Measurements from ENCODE around the gene ARGLU1.

ARGLU1 gene

GRCh38 chr13:106548064-106548696 is 19.8 kb downstream of the ARGLU1 start:
- no peak for DNase-seq (ENCODE audit: low read depth in 2 of 3, low spot score in 2 of 3)

DNA sequence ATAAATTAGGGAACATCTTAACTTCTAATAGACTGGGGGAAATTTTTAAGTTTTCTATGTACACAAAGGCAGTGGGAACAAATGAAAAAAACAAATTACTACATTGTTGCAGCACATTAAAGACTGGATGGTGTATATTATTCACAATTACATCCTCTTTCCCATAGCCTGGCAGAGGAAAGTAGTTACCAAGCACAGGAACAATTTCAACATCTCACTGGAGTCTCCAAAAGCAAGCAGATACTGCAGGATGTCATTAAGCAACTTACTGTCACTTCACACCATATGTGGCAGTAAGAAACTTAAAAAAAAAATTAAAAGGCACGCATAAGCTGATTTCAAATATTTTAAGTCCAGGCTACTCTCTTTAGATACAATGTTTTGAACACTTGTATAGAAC is 26.1 kb downstream of the ARGLU1 start:
- DNase-seq (ENCODE audit: low read depth in 2 of 3, low spot score in 2 of 3): no peak

DNA sequence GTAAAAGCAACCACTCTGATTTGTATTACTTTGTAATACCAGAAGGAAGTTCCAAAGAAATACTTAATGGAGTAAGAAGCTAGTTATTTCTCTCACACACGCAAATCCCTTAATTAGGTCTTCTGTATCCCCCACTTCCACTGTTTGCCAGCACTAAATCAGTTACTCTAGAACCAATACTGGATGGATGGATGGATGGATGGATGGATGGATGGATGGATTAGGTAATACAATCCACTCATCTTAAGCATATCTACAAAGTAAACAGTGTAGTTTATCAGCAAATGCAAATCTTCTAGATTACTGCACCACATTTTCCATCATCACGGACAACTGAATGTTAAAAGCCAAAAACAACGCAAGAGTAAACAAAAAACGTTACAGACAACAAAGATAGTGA is 27.3 kb downstream of the ARGLU1 start:
- no peak for DNase-seq (ENCODE audit: low read depth in 2 of 3, low spot score in 2 of 3)

- no peak for DNase-seq (ENCODE audit: low read depth in 2 of 3, low spot score in 2 of 3)
Observed at GRCh38 chr13:106537521-106537920, 30.4 kb downstream of the ARGLU1 start.

DNA sequence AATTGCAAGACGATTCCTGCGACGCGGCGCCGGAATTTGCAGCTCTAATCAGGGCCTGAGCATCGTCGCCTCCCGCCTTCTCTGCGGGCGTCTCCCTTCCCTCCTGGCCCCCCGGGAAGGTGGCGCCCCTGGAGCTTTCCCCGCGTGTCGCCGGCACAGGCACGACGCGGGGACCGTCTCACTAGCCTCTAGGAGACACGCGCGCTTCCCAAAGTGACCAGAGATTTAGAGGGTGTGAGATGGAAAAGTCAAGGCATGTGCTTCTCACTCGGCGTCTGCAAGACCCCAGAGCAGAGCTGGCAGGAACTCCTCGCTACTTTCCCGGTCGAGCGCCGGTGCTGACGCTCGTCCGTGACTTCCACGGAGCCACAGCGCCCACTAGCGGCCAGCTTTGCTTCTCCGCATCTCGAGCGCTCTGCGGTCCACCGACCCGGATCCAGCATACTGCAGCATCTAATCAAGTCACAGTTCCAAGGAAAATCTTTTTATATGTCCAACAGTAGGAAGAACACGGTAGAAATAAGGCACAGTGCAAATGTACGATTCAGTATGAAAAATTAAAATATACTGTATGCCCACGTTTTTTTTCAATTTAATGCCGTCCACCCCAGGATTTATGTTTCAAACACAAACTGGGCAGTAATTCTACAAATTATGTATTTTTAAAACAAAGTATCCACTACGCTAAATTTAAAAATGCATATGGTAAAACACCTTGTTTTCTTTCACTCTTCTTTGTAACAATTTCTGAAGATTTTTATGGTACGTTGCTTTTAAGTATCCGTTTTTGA is 31.5 kb downstream of the ARGLU1 start:
- peak in 2 of 3 experiments; percentile 85 to 88 for DNase-seq (ENCODE audit: low read depth in 2 of 3, low spot score in 2 of 3)

DNA sequence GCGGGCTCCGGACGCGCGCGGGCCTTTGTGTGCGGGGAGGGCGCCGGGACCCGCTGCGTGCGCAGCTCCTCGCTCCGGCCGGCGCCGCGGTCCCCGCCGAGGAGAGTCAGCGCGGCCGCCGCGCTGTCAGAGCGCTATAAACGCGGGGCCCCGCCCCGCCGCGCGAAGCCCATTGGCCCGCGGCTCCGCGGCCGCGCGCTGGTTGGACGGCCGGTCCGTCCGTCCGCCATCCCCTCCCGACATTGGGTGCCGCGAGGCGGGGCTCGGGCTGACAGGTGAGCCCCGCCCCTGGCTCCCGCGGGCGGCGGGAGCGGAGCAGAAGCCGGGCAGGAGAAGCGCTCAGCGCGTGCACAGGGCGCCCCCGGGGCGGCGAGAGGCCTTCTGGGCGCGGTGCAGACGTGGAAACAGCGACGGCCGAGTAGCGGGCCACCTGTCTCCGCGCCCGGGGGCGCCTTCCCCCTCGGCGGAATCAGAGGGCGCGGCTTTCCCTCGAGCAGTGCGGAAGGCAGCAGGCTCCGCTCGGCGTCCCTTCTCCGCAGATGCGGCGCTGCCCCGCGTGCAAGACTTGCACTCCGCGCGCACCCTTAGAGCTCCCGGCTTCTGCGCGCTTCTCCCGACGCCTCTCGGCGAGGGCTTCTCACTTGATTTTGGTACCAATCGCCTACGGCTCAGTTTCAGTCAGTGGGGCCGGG is 32.2 kb downstream of the ARGLU1 start, which contains the start of gene EFNB2:
Gene EFNB2 (minus strand): TSS at position 111 of the 692 bp plus-strand sequence. CDS start 698 bp downstream, outside the sequence.
- peak; percentile 49 to 71 (median 55) for DNase-seq (ENCODE audit: low read depth in 2 of 3, low spot score in 2 of 3)

GRCh38 chr13:106534639-106535551 is 33.0 kb downstream of the ARGLU1 start:
- no peak for DNase-seq (ENCODE audit: low read depth in 2 of 3, low spot score in 2 of 3)

DNA sequence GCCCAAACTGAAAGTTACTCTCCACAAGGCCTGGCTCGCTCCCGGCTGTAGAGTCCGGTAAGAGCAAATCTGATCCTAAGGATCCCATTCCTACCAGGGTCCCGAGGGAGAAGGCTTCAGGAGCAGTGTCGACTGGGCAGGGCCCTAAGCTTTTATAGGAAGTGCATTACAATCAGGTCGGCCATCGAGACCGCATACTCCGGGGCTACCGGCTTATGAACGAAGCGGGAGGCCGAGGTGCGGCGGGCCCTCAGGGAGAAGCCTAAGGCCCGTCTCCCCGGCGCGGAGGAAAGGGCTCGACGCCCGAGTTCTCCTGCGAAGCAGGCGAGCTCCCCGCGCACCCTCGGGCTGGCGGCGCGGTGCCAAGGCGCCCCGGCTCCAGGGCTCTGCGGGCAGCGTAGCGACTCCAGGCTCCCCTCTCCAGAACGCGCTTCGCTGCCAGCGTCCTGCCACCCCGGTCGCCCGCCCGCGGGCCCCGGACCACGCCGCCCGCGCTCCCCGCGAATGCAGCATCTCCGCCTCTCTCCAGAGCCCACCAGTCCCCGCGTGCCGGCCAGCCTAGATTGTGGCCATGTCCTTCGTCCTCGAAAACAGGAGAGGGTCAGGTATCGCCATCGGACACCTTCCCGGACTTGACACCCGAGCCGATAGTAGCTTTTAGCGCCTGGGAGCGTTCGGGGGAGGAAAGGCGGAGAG is 33.8 kb downstream of the ARGLU1 start:
- DNase-seq (ENCODE audit: low read depth in 2 of 3, low spot score in 2 of 3): peak in 1 of 3 experiments; percentile 3

- no peak for DNase-seq (ENCODE audit: low read depth in 2 of 3, low spot score in 2 of 3)
Observed at GRCh38 chr13:106533101-106533942, 34.6 kb downstream of the ARGLU1 start.

DNA sequence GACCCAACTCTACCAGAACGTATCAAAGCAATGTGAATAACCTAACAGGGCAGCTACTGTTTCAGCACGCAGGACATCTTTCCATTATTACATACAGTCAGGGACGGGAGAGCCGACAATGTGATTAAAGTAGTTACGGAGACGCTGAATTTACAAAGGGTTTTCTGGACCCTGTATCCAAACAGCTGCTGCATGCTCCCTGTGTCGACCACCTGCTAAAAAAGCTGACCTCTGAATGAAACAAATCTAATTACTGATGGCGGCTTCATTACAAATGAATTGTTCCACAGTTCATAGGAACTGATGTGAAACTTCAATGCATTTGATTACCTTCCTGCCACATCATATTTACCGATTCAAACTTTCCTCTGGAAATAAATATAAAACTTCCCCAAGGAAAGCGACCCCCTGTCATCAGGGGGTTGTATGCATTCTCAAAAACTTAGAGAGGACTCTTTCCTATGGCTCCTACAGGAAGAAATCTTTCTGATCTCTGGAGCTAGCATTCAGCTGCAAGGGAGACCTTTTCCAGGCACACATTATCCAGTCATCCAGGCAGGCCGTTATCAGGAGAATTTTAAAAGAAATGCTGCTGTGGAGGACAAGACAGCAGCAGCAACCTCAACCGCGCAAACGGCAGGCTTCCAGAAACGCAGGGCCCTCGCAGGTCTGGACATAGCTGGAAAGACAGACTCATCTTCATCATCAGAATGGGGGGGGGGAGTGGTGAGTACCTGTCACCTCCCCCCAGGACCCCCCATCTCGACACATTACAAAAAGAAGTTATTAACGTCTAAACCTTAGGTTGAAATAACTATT is 35.6 kb downstream of the ARGLU1 start:
- no peak for DNase-seq (ENCODE audit: low read depth in 2 of 3, low spot score in 2 of 3)

- no peak for DNase-seq (ENCODE audit: low read depth in 2 of 3, low spot score in 2 of 3)
Observed at GRCh38 chr13:106530980-106531481, 36.9 kb downstream of the ARGLU1 start.

GRCh38 chr13:106530171-106530851 is 37.6 kb downstream of the ARGLU1 start:
- DNase-seq (ENCODE audit: low read depth in 2 of 3, low spot score in 2 of 3): no peak

DNA sequence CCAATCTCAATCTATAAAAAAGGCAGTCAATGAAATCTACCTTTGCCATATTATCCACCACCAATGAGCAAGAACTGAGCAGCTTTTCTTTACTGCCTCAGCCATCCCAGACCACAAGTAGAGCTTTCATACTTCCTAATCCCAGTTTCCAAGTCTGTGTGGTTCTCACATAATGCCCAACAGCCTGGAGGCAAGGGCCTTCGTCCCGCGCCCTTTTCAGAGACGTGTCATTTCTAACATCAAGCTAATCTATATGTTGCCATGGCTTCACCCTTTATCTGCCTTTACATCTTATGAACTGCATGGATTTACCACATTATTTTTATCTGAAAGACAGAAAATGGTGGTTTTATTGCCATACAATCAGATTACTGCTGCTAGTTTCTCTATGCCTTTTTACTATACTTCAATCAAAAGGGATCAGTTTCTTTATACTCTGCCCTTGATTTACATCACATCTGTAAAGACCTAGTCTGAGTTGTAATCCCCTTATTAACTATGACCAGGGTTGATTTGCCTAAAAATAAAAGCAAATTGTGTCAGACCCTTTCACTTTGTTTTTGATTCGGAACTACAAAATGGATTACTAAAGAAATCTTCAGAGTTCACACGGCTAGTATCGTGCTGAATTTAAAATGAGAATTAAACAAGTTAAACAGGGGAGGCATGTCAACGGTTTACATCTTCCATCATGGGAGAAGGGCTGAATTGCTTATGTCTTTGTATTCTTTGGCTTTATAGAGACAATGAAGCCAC is 38.3 kb downstream of the ARGLU1 start:
- DNase-seq (ENCODE audit: low read depth in 2 of 3, low spot score in 2 of 3): no peak

- no peak for DNase-seq (ENCODE audit: low read depth in 2 of 3, low spot score in 2 of 3)
Observed at GRCh38 chr13:106528718-106529414, 39.1 kb downstream of the ARGLU1 start.

DNA sequence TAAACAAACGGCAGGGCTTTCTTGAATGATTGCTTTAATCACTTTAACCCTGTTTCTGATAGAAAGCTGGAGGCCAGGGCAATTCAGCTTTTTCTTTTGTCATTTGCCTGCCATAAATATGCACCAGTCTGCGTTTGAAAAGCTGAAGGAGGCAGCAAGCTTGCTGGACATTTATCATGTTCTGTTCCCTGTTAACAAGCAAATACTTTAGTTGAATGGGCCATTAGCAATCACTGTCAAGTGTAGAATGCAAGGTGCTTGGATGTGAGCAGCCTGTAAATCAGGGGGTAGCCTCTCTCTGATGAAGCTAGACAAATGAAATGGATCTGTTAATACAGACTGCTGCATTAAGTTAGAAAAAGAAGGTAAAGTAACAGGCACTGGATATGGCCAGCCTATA is 40.1 kb downstream of the ARGLU1 start:
- DNase-seq (ENCODE audit: low read depth in 2 of 3, low spot score in 2 of 3): no peak

- no peak for DNase-seq (ENCODE audit: low read depth in 2 of 3, low spot score in 2 of 3)
Observed at GRCh38 chr13:106527445-106527801, 40.5 kb downstream of the ARGLU1 start.

Data from activated CD8-positive, alpha-beta memory T cell treated with anti-CD3 and anti-CD28 coated beads for 48 hours (primary cell).